H1 (cell line): ENCODE data around the gene TCAP. TPM values are rescaled to one million over a fixed set of nuclear protein-coding genes. Genes with fewer than 3 reads are reported as not detected.

Experiments
- CTCF ChIA-PET: fragments of 300-600 bp; sonication (Branson Sonifier 250); formaldehyde crosslinking; loops from one replicate; lab custom pipeline; 2021; ENCODE audit not compliant: partially characterized antibody; lab: Charles Lee
- POLR2A ChIA-PET: fragments of 300-600 bp; sonication (Branson Sonifier 250); formaldehyde crosslinking; loops from one replicate; lab custom pipeline; 2021; ENCODE audit warnings: inconsistent platforms; ENCODE audit not compliant: partially characterized antibody; lab: Charles Lee
- DNase-seq, 2 experiments: peaks; one replicate each; pipeline versions ENCODE4 v3.0.0 to v3.0.0-alpha.2; 2010 to 2022; ENCODE audit warnings: low spot score in 2 of 2, low read depth in 1 of 2, mixed read lengths in 1 of 2
- FAIRE-seq: peaks from 2 replicates; lab custom pipeline; 2011; peaks lifted over from hg19 to GRCh38; lab: Jason Lieb, UNC
- H2AFZ ChIP-seq: 2 replicates; pipeline ENCODE4 v1.8.1; 2012; ENCODE audit warnings: low read length, inconsistent platforms
- H2AK5ac ChIP-seq: 2 replicates; pipeline ENCODE4 v1.6.1; 2013; ENCODE audit warnings: low read depth, low read length
- H2BK120ac ChIP-seq: replicated peaks from 2 replicates; pipeline ENCODE3; 2013; ENCODE audit warnings: low read depth, low read length, inconsistent platforms
- H2BK12ac ChIP-seq: 2 replicates; pipeline ENCODE4 v1.6.1; 2013; ENCODE audit warnings: low read depth, low read length
- H2BK15ac ChIP-seq: 2 replicates; pipeline ENCODE4 v1.6.1; 2013; ENCODE audit warnings: low read length
- H2BK20ac ChIP-seq: 2 replicates; pipeline ENCODE4 v1.6.1; 2013; ENCODE audit warnings: low read length
- H2BK5ac ChIP-seq: 2 replicates; pipeline ENCODE4 v1.6.1; 2013; ENCODE audit warnings: low read depth, low read length
- H3K14ac ChIP-seq: 2 replicates; pipeline ENCODE4 v1.6.1; 2013; ENCODE audit warnings: inconsistent platforms; ENCODE audit not compliant: insufficient read length
- H3K18ac ChIP-seq: 2 replicates; pipeline ENCODE4 v1.6.1; 2013; ENCODE audit warnings: low read length; ENCODE audit errors: extremely low read depth
- H3K23ac ChIP-seq: 2 replicates; pipeline ENCODE4 v1.6.1; 2013; ENCODE audit warnings: inconsistent platforms; ENCODE audit not compliant: insufficient read length
- H3K23me2 ChIP-seq: 2 replicates; pipeline ENCODE4 v1.6.1; 2013; ENCODE audit warnings: low read depth, low read length
- H3K27ac ChIP-seq: 2 replicates; pipeline ENCODE4 v1.6.1; 2011; ENCODE audit warnings: low read depth, low read length, inconsistent platforms
- H3K27me3 ChIP-seq, 4 experiments: replicated peaks in 1 of 4; 1 replicate in 1 of 4; 2 replicates in 3 of 4; pipeline versions ENCODE4 v1.6.1 to v1.8.1; 2011 to 2013; ENCODE audit warnings: low read length in 3 of 4, mild to moderate bottlenecking in 3 of 4, inconsistent platforms in 2 of 4, mixed read lengths in 2 of 4, moderate library complexity in 1 of 4; ENCODE audit not compliant: control insufficient read depth in 3 of 4, insufficient read depth in 3 of 4; ENCODE audit errors: extremely low read depth in 1 of 4
- H3K36me3 ChIP-seq, 4 experiments: 2 replicates each; pipeline versions ENCODE4 v1.6.1 to v1.8.1; 2011 to 2013; ENCODE audit warnings: mild to moderate bottlenecking in 4 of 4, low read length in 3 of 4, moderate library complexity in 2 of 4, control low read depth in 1 of 4, inconsistent platforms in 1 of 4; ENCODE audit not compliant: insufficient read depth in 4 of 4, control insufficient read depth in 2 of 4
- H3K4ac ChIP-seq: replicated peaks from 2 replicates; pipeline ENCODE3; 2013; ENCODE audit warnings: low read length, low read depth, mixed read lengths, inconsistent platforms; ENCODE audit not compliant: insufficient read length
- H3K4me1 ChIP-seq, 4 experiments: replicated peaks in 1 of 4; 1 replicate in 1 of 4; 2 replicates in 3 of 4; pipeline versions ENCODE4 v1.6.1 to v1.8.1; 2011 to 2013; ENCODE audit warnings: low read length in 3 of 4, inconsistent platforms in 2 of 4, mixed read lengths in 1 of 4; ENCODE audit not compliant: insufficient read depth in 4 of 4, control insufficient read depth in 3 of 4
- H3K4me2 ChIP-seq, 2 experiments: 2 replicates each; pipeline versions ENCODE4 v1.6.1 to v1.8.1; 2011 to 2013; ENCODE audit warnings: low read depth in 2 of 2, low read length in 2 of 2, control low read depth in 1 of 2, inconsistent platforms in 1 of 2, mild to moderate bottlenecking in 1 of 2; ENCODE audit not compliant: insufficient read depth in 1 of 2
- H3K4me3 ChIP-seq, 4 experiments: fragments of 200-600, 300-600 bp in 1 of 4; sonication (generic), shearing (Covaris generic), sonication (Bioruptor Twin) in 1 of 4; 2 replicates each; pipeline versions ENCODE4 v1.5.1 to v1.8.1; 2011 to 2016; ENCODE audit warnings: low read length in 4 of 4, low read depth in 3 of 4, control low read depth in 2 of 4, inconsistent platforms in 2 of 4, mild to moderate bottlenecking in 2 of 4, mixed read lengths in 1 of 4, moderate library complexity in 1 of 4; ENCODE audit not compliant: insufficient read depth in 2 of 4; ENCODE audit errors: extremely low read depth in 1 of 4
- H3K56ac ChIP-seq: replicated peaks from 2 replicates; pipeline ENCODE3; 2013; ENCODE audit warnings: low read depth, mild to moderate bottlenecking, mixed read lengths, low read length, inconsistent platforms; ENCODE audit not compliant: insufficient read length
- H3K79me1 ChIP-seq: 2 replicates; pipeline ENCODE4 v1.6.1; 2013; ENCODE audit warnings: low read depth, low read length, control low read depth
- H3K79me2 ChIP-seq, 2 experiments: 2 replicates each; pipeline versions ENCODE4 v1.6.1 to v1.8.1; 2012 to 2013; ENCODE audit warnings: low read length in 2 of 2, mild to moderate bottlenecking in 2 of 2, inconsistent platforms in 1 of 2; ENCODE audit not compliant: insufficient read depth in 2 of 2, control insufficient read depth in 1 of 2
- H3K9ac ChIP-seq, 4 experiments: replicated peaks in 1 of 4; 1 replicate in 1 of 4; 2 replicates in 3 of 4; pipeline versions ENCODE4 v1.6.1 to v1.8.1; 2011 to 2013; ENCODE audit warnings: low read depth in 3 of 4, low read length in 3 of 4, control low read depth in 2 of 4, mild to moderate bottlenecking in 2 of 4, moderate library complexity in 2 of 4, inconsistent platforms in 1 of 4; ENCODE audit errors: extremely low read depth in 1 of 4
- H3K9me3 ChIP-seq, 2 experiments: 2 replicates each; pipeline versions ENCODE4 v1.6.1 to v1.8.1; 2012 to 2013; ENCODE audit warnings: mild to moderate bottlenecking in 2 of 2, moderate library complexity in 2 of 2, control low read depth in 1 of 2, inconsistent platforms in 1 of 2, low read depth in 1 of 2, low read length in 1 of 2, mixed read lengths in 1 of 2; ENCODE audit not compliant: insufficient read depth in 2 of 2
- H4K20me1 ChIP-seq, 2 experiments: replicated peaks in 1 of 2; 2 replicates each; pipeline versions ENCODE3 to v1.8.1; 2011 to 2013; ENCODE audit warnings: inconsistent platforms in 2 of 2, low read length in 2 of 2, mild to moderate bottlenecking in 1 of 2; ENCODE audit not compliant: insufficient read depth in 2 of 2, control insufficient read depth in 1 of 2
- H4K5ac ChIP-seq: 2 replicates; pipeline ENCODE4 v1.6.1; 2013; ENCODE audit warnings: low read length, low read depth, mixed read lengths, inconsistent platforms; ENCODE audit not compliant: insufficient read length
- H4K8ac ChIP-seq: 2 replicates; pipeline ENCODE4 v1.8.0; 2013; ENCODE audit warnings: mild to moderate bottlenecking, moderate library complexity, low read length, inconsistent platforms; ENCODE audit not compliant: insufficient read depth; ENCODE audit errors: extremely low read depth
- H4K91ac ChIP-seq: replicated peaks from 2 replicates; pipeline ENCODE3; 2013; ENCODE audit warnings: low read length, mixed read lengths, inconsistent platforms; ENCODE audit not compliant: insufficient read length
- ASH2L ChIP-seq: fragments of 200-600, 300-600 bp; sonication (generic); IDR thresholded peaks from one replicate; pipeline ENCODE4 v1.7.1; 2017; ENCODE audit warnings: low read length
- EZH2 ChIP-seq: fragments of 200-600 bp; sonication (generic); IDR thresholded peaks from 2 replicates; pipeline ENCODE4 v1.7.1; 2012; ENCODE audit warnings: low read depth, mild to moderate bottlenecking, moderate library complexity, low read length, inconsistent platforms; ENCODE audit not compliant: severe bottlenecking
- HDAC6 ChIP-seq: IDR thresholded peaks from one replicate; pipeline ENCODE4 v1.7.1; 2012; ENCODE audit warnings: low read depth, mild to moderate bottlenecking, inconsistent platforms, low read length, moderate library complexity
- KDM1A ChIP-seq: fragments of 200-600, 300-600 bp; sonication (generic); IDR thresholded peaks from 2 replicates; pipeline ENCODE4 v1.7.1; 2016; ENCODE audit warnings: mild to moderate bottlenecking, low read length, borderline replicate concordance
- NANOG ChIP-seq: IDR thresholded peaks from 2 replicates; pipeline ENCODE4 v1.6.1; 2011; ENCODE audit warnings: low read length, low read depth, mild to moderate bottlenecking, inconsistent platforms; ENCODE audit not compliant: insufficient read depth, poor library complexity, severe bottlenecking
- RFX5 ChIP-seq: IDR thresholded peaks from 2 replicates; pipeline ENCODE4 v1.6.1; 2011; ENCODE audit warnings: low read depth, low read length, improper control_type of control experiment, borderline replicate concordance
- SIX5 ChIP-seq: IDR thresholded peaks from 2 replicates; pipeline ENCODE4 v1.6.1; 2011; ENCODE audit warnings: mild to moderate bottlenecking, low read depth, low read length
- SP1 ChIP-seq: IDR thresholded peaks from 2 replicates; pipeline ENCODE4 v1.6.1; 2011; ENCODE audit warnings: low read depth, low read length
- TAF1 ChIP-seq: IDR thresholded peaks from 2 replicates; pipeline ENCODE4 v1.6.1; 2011; ENCODE audit warnings: mild to moderate bottlenecking, low read depth, low read length
- TAF7 ChIP-seq: optimal IDR thresholded peaks from 2 replicates; pipeline ENCODE3; 2011; ENCODE audit warnings: low read depth, mild to moderate bottlenecking, inconsistent platforms, low read length, moderate library complexity, borderline replicate concordance
- ZNF274 ChIP-seq: IDR thresholded peaks from 2 replicates; pipeline ENCODE4 v1.7.0; 2012; ENCODE audit warnings: low read length, borderline replicate concordance; ENCODE audit errors: extremely low read depth
- WGBS, 2 experiments: shearing (Covaris generic) in 1 of 2; methylation state at CpG; one replicate each; pipeline versions ENCODE4 v1.1.6 to v1.1.7; 2013 to 2015; ENCODE audit warnings: low lambda C conversion rate in 2 of 2, mixed read lengths in 2 of 2, inconsistent platforms in 1 of 2, low coverage in 1 of 2, missing lambda C conversion rate in 1 of 2; ENCODE audit not compliant: insufficient replicate concordance in 2 of 2, insufficient coverage in 1 of 2, insufficient read length in 1 of 2; ENCODE audit errors: extremely low coverage in 1 of 2, missing lambda C conversion rate in 1 of 2; 5-methylcytosine and 5-hydroxymethylcytosine counted together
- polyA plus RNA-seq, 7 experiments: library from polyadenylated mRNA; depleted of rRNA in 3 of 7; stranded (reverse) in 5 of 7; unstranded in 2 of 7; fragments of >200 nt in 5 of 7; fragments of 200-250 nt in 2 of 7; gene quantifications; 1 replicate in 5 of 7; 2 replicates in 1 of 7; 4 replicates in 1 of 7; pipeline versions ENCODE4 v1.2.1 to v1.2.3, GENCODE V29; 2011 to 2013; ENCODE audit warnings: missing spikeins in 2 of 7, mixed read lengths in 2 of 7
- total RNA-seq: library from RNA; stranded (reverse); fragmentation: NEBNext Ultra II Directional; extraction: Animal tissue kit (Norgen Biotek cat#: 25700); gene quantifications from 2 replicates; pipeline ENCODE4 v1.2.1, GENCODE V29; 2021
- TF ChIP-seq, protein P1 (sequence below): IDR thresholded peaks from 2 replicates; pipeline ENCODE4 v1.6.1; 2012; ENCODE audit warnings: inconsistent platforms

TCAP gene
- total and polyA plus RNA-seq, 2 of the 8 experiments (the other 6 are each of a cell fraction or from before 2014, with no cell fraction given) = 0.82 to 1.4 TPM

DNA sequence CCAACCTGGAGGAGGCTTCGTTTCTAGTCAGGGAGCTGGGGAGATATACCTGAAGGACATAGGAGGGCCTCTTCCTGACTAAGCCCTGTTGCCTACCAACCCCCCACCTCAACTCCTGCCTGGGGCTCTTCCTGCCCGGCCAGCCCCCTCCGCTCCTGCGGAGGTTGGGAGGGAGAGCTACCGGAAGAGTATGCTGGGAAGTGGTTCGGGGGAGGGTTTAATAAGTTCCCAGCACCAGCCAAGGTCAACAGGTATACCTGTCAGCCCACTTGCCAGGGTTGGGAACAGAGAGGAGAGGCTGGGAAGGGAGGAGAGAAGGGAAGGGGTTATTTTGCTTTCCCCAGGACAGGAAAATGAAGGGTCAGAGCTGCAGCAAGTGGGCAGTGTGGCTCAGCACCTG, 33.7 kb upstream of the TCAP start:
- Histone ChIP-seq H3K9ac (no peak overlapping the region), H3K9me3 (no peaks in the 10 kb centered on the region), H2AK5ac (peak overlapping the region; percentile 7; the same call in 1 of the 2 replicates), H3K23me2 (peaks cover 9% of the 10 kb centered on the region), H3K4me1 (peaks cover 11 to 57% (median 49%) of the 10 kb centered on the region in 4 experiments), H3K4ac (no peak overlapping the region), H2BK5ac (peak overlapping the region; percentile 85; the same call in 1 of the 2 replicates), H2BK15ac (peak overlapping the region; percentile 88; the same call in 1 of the 2 replicates), H4K20me1 (peaks cover 0 to under 1% of the 10 kb centered on the region in 2 experiments), H3K4me3 (peak overlapping the region in 1 of 4 experiments; percentile 2; a peak in 1 of 8 replicates), H4K91ac (peak overlapping the region; percentile 20), H2BK20ac (peak overlapping the region; percentile 93; the same call in 1 of the 2 replicates), H2BK120ac (peak overlapping the region; percentile 1), H3K27me3 (peaks cover 2 to 19% (median 15%) of the 10 kb centered on the region in 4 experiments; a peak in 6 of 7 replicates), H4K8ac (no peak overlapping the region), H4K5ac (no peak overlapping the region), H3K36me3 (no peaks in the 10 kb centered on the region), H3K56ac (no peak overlapping the region), H2AFZ (0 out of 2 replicates have a peak overlapping the region, but pooled peaks have one; percentile 4), H3K14ac (no peak overlapping the region), H3K18ac (peak overlapping the region; percentile 88; the same call in 1 of the 2 replicates), H3K23ac (no peak overlapping the region), H3K79me2 (no peaks in the 10 kb centered on the region), H3K4me2 (peak overlapping the region; percentile 9 to 49; a peak in 3 of 4 replicates), H3K27ac (no peak overlapping the region), H2BK12ac (peak overlapping the region; percentile 75; the same call in 1 of the 2 replicates), H3K79me1 (0 out of 2 replicates have a peak, but pooled peaks cover 2% of the 10 kb centered on the region)
- POLR2A ChIA-PET = interaction anchor here (0.6 to 5.8 kb wide), 14 partner anchors 8 to 118 kb away, joined by 3 to 39 read pairs (median 4); partner anchors contain the start of genes PNMT and TCAP
- DNase-seq (no peak), FAIRE-seq (peak; percentile 28)
- CTCF ChIA-PET = interaction anchor here (0.6 to 49.2 kb wide), 14 partner anchors 8 to 903 kb away, joined by 3 to 1885 read pairs (median 3); partner anchors contain the start of genes ERBB2, MIEN1, PGAP3 and PNMT
- WGBS, 2 experiments = 24% methylated on average over 6 of the region's 6 CpGs; no CpG with 5 or more reads in 1 of the 2 experiments
- TF ChIP-seq SP1 = no peak; the same call in 1 of the 2 replicates
- TF ChIP-seq, protein P1, sequence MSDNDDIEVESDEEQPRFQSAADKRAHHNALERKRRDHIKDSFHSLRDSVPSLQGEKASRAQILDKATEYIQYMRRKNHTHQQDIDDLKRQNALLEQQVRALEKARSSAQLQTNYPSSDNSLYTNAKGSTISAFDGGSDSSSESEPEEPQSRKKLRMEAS = no peak
- TF ChIP-seq TAF1 = 0 out of 2 replicates have a peak, but pooled peaks have one; percentile 9
- TF ChIP-seq KDM1A = no peak
- no peak for TF ChIP-seq ZNF274
- no peak for TF ChIP-seq TAF7
- no peak for TF ChIP-seq SIX5
- no peak for TF ChIP-seq EZH2
- TF ChIP-seq RFX5 = no peak
- peak; percentile 11 for TF ChIP-seq ASH2L
- TF ChIP-seq NANOG = no peak
- no peak for TF ChIP-seq HDAC6
